ENCODE measurements around the gene HMGCS2.

- peak in 1 of 6 experiments; percentile 11 for TF ChIP-seq CTCF (IDR thresholded peaks at IDR 0.05)
- no peak for TF ChIP-seq POLR2A (IDR thresholded peaks at IDR 0.05)
Observed at GRCh38 chr1:119781434-119782210, 12.9 kb upstream of the HMGCS2 start.

All from thyroid gland (tissue), 4 donors.